Activated naive CD4-positive, alpha-beta T cell treated with anti-CD3 and anti-CD28 coated beads, Interleukin-2, amount 50 U/mL, for 16 hours (primary cell): ENCODE measurements around the gene CST4.
"Not testable (repeated sequence)": the region's sequence is repeated elsewhere in the genome, so short reads cannot be mapped to it uniquely, and the experiment has no call there.

Source experiments
- DNase-seq: peaks from one replicate; pipeline ENCODE4 v3.0.0-alpha.2; 2020

The CST4 gene, protein sequence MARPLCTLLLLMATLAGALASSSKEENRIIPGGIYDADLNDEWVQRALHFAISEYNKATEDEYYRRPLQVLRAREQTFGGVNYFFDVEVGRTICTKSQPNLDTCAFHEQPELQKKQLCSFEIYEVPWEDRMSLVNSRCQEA

DNA sequence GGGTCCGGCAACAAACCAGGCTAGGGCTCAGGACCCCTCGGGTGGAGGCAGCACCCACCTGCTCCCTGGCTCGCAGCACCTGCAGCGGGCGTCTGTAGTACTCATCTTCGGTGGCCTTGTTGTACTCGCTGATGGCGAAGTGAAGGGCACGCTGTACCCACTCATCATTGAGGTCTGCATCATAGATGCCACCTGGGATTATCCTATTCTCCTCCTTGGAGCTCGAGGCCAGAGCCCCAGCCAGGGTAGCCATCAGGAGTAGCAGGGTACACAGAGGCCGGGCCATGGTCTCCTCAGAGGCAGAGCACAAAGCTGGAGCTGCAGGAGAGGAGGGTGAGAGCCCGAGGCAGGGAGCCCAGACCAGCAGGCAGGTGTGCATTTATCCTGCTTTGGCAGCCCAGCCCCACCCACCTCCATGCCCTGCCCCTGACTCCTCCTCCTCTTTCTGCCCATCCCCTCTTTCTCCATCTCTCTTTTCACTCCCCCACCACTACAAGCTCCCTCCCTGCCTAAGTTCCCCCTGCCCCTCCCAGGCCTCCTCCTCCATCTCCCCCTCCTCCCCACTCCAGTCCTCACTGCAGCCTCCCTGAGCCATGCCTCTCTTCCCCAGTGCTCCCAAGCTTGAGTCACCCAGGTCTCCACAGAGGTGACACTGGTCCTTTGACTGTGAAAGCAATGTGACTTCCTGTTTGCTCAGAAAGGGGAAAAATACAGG lies at the start of gene CST4:
TSS of gene CST4 (minus strand) at position 355 of the 715 bp plus-strand sequence. CDS start at position 286, 69 bp downstream.
- DNase-seq = not testable (repeated sequence)

DNA sequence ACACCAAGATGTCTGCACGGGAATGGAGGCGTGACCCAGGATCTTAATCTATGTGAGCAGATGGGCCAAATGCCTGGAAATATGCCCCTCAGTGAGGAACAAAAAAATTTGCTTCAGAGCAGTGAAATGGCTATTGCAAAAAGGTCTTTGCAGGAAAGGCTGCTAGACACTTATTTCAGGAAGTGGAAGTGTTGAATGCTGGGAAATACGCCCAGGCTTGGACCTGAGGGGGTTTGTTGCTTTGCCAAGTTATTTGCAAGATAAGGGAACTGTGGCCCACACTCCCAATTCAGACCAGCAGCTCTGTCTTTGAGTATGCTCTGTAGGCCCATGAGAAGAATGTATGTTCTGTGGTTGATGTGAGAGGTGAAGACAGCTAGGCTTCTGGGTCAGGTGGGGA lies 46.6 kb upstream of the CST4 start:
- not testable (repeated sequence) for DNase-seq

DNA sequence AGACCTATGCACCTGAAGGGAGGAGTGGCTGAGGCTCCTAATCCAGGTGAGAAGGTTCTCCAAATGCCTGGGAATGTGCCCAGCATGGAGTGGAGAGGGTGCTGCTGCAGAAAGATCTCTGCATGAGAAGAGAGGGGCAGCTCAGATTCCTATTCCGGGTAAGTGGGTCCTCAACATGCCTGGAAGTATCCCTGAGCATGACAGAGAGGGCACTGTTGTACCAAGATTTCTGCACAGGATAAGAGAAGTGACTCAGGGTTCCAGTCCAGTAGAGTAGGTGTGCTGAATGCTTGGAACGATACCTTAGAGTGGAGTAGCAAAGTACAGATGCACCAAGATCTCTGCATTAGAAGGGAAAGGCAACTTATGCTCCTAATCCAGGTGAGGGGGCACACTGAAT lies 46.1 kb upstream of the CST4 start:
- DNase-seq = not testable (repeated sequence)

DNA sequence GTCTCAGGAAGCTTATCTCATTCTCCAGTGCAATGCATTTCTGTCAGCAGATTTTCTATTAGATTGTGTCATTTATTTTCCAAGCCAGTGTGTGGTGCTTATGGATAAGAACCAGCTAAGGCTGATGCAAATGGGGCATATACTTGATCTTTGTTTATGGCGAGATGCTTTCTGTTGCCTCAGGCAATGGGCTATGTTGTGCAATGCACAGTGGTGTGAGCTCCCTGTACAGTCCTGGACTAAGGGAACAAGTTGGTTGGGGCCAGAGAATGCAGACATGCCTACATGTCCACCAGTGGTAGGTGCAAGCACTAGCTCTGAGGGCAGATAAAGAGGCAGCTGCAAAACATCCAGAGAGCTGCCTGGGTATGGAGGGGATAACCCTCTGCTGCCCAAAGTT lies 45.6 kb upstream of the CST4 start:
- DNase-seq = not testable (repeated sequence)

DNA sequence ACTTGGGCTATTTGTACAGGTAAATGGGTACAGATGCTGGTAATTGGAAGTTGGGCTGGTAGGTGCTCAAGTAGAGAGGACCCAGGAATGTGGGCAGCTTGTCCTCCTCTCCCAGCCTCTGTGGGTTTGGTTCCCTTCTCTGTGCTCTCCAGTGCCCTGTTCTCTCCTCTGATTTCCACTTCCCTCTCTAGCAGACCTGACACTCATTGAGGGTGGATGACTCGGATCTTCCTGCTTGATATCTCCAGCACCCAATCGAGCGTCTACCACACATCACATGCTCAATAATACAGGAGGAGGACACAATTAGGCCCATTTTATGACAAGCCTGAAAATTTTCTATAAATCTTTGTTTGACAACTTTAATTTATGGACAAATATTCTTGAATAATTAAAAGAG lies 38.2 kb upstream of the CST4 start:
- DNase-seq = no peak

DNA sequence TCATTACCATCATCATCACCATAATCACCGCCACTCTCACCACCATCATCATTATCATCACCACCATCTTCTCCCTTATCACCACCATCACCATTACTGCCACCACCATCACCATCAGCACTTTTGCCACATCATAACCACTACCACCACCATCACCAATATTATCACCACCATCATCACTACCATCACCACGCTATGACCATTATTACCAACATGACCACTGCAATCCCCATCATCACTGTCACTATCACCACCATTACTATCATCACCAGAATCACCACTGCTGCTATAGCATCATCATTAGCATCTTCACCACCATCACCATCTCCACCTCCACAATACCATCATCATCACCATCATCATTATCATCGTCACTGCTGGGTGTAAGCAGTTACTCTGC lies 36.3 kb upstream of the CST4 start:
- no peak for DNase-seq

DNA sequence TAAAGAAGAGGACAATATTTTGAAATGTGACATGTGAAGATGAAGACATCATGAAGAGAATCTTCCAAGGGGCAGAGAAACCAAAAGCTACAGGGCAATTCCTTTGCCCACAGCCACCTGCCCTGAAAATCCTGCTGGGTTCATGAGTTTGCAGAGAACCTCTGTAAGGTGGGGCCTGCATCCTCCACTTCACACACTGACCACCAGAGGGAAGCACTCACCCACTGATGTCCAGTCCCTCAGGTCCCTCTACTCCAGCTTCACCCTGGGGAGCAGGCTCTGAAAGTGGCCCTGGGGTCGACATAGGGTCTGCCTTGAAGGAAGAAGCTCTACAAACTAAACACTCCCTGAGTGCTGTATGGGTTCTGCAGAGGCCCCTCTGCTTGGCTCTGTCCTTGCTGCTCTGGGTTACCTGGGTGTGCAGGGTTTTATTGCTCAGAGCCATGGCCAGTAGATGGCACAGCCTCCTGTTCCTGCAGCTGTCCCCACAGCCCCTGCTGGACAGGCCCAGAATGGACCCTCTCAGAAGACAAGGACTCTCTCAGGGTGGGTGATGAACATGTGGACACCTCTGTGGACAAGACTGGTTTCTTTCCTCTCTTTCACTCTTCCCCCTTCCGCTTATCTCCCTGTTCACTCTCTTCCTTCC lies 34.9 kb upstream of the CST4 start:
- not testable (repeated sequence) for DNase-seq

DNA sequence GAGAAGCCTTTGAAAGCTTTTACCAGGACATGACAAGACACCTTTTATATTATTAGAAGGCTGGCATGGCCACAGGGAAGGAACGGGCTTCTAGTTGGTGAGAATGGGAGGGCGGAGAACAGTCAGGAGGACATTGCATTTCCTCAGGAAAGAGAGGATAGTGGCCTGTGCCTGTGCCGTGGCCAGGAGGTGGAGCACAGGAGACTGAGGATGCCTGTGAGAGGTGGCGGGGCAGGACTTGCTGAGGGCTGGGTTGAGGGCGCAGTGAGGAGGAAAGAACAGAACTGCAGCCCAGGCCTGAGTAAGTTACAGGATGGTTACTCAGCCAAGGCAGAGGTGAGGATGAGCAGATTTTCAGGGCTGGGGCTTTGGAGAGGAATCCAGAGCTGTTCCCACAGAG lies 34.0 kb upstream of the CST4 start:
- DNase-seq = not testable (repeated sequence)

DNA sequence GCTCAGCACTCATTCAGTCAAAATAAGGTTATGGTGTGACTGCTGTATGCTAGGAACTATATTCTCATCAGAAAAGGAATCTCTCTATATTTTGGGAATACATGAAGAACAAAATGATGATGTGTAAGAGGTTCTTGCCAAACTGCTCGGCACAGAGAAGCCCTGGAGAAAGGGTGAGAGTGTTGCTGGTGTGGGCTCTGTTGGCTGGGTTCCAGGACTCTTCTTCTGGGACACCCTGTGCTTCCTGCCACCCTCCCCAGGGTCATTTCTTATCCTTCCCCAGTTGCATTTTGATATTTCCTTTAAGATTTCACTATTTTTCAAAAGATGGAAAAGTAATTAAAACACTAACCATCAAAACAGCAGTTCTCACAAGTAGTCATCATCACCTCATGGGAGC lies 33.1 kb upstream of the CST4 start:
- no peak for DNase-seq

DNA sequence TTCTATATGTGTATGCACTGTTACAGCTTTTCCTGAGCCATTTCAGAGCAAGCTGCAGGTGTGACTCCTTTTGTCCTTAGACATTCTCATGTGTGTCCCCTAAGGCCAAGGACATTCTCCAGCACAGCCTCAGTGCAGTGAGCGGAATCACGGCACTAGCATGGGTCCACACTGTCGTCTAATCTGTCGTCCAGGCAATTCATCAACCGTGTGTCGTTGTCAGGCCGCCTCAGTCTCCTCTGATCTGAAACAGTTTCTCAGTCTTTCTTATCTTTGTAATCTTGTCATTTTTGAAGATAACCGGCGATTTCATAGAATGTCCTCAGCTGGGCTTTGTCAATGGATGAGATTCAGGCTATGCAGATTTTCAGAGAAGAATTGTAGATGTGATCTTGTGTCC lies 30.5 kb upstream of the CST4 start:
- not testable (repeated sequence) for DNase-seq

DNA sequence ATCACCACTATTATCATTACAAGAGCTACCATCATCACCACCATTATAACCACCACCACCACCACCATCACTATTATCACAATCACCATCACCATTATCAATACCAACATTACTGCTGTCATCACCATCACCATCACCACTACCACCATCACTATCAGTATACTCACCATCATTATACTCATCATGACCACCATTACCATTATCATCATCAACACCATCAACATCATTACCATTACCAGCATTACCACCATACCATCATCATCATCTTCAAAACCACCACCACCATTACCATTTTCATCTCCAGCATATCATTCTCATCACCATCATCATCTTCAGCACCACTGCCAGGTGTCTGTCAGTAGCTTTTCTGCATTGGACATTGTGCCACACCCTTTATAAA lies 22.9 kb upstream of the CST4 start:
- DNase-seq = not testable (repeated sequence)

DNA sequence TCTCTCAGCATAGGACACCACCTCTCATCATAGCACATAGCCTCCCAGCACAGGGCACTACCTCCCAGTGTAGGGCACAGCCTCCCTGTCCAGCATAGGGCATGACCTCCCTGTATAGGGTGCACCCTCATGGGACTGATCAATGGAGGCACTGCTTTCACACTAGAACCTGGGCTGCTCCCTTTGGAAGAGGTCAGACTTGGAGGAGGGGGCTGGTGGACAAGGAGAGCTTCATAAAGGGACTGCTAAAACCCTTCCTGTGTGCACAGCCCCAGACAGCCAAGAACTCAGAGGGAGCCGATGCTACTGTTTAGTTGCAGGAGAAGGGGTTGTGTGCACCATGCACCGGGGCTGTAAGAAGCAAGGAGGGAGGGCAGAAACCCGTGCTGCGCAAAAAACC lies 21.9 kb upstream of the CST4 start:
- no peak for DNase-seq

DNA sequence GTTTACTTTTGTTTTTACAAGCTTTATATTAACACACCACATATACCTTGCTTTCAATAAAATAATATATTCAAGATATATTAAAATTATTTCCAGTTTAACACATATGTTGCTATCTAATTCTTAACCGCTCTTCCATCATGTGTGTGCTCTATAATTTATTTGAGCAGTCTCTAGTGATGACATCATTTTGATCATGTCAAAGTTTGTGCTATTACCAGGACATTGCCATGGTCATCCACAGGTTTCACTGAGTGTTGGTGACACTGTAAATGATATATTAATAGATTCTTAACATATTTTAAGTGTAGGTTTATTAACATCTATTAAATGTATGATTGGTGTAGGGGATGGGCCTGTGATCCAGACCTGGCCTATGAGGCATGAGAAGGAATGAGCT lies 17.1 kb upstream of the CST4 start:
- DNase-seq = no peak

DNA sequence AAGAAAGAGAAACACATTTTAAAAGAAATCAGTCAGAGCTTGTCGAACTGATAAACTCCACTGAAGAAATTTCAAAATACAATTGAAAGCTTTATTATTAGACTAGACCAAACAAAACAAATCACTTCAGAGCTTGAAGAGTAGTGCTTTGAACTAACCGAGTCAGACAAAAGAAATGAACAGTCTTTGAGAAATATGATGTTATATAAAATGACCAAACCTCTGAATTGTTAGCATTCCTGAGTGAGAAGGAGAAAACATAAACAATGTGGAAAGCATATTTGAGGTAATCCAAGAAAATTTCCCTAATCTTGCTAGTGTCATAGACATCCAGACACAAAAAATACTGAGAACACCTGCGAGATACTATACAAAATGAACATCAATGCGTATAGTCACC lies 13.2 kb upstream of the CST4 start:
- no peak for DNase-seq

DNA sequence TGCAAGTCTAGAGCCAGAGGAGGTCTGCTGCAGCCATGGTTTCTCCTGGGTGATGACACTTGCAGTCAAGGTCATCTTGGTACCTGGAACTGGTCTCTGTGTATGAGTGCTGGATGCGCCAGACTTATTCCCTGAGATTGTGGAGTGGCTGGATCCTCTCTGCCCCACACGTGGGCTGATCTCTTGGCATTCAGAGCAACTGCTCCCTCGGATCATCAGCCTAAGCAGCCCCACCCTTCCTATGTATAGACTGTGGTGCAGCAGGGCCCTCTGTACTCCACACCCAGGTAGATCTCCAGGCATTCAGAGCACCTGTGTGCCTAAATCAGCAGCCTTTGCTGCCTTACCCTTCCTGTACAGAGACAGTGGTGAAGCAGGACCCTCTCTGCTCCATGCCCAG lies 12.1 kb upstream of the CST4 start:
- no peak for DNase-seq

DNA sequence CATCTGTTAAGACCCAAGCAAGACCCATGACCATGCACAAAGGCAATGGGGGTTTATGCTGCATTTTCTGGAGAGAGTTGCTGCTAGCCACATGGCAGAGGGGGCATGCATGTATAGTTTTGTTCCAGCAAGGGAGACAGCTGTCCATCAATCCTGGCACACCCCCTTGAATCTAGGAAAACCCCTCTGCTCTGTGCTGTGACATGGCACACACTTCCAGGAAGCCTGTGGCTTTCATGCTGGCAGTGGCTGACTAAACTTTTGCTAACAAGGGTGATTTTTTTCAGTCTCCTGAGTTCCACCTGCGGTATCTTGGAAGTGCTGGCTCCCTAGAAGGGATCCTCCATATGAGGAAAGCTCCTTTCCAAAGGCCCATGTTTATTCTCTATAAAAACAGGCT lies 9.1 kb upstream of the CST4 start:
- DNase-seq = no peak

DNA sequence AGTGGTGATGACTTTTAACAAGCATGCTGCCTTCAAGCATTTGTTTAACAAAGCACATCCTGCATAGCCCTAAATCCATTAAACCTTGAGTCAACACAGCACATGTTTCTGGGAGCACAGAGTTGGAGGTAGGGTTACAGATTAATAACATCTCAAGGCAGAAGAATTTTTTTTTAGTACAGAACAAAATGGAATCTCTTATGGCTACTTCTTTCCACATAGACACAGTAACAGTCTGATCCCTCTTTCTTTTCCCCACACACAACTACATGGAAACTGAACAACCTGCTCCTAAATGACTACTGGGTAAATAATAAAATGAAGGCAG lies 6.2 kb upstream of the CST4 start:
- not testable (repeated sequence) for DNase-seq

DNA sequence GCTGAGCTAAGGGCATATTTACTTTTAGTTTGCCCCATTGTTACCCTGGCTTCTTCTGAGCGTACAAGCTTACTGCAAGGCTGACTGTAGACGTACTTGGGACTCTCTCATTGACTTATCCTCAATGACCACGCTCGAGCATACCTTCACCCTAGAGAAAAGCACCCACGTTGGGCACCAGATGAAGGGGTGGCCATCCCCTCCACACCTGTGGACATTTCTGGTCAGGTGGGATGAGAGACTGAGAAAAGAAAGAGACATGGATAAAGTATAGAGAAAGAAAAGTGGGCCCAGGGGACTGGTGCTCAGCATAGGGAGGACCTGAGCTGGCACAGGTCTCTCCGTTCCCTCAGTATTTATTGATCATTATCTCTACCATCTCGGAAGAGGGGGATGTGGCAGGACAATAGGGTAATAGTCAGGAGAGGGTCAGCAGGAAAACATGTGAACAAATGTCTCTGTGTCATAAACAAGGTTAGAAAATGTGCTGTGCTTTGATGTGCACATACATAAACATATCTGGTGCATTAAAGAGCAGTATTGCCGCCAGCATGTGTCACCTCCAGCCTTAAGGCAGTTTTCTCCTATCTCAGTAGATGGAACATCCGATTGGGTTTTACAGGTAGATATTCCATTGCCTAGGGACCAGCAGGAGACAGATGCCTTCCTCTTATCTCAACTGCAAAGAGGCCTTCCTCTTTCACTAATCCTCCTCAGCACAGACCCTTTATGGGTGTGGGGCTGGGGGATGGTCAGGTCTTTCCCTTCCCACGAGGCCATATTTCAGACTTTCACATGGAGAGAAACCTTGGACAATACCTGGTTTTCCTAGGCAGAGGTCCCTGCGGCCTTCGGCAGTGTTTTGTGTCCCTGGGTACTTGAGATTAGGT lies 5.6 kb upstream of the CST4 start:
- not testable (repeated sequence) for DNase-seq

DNA sequence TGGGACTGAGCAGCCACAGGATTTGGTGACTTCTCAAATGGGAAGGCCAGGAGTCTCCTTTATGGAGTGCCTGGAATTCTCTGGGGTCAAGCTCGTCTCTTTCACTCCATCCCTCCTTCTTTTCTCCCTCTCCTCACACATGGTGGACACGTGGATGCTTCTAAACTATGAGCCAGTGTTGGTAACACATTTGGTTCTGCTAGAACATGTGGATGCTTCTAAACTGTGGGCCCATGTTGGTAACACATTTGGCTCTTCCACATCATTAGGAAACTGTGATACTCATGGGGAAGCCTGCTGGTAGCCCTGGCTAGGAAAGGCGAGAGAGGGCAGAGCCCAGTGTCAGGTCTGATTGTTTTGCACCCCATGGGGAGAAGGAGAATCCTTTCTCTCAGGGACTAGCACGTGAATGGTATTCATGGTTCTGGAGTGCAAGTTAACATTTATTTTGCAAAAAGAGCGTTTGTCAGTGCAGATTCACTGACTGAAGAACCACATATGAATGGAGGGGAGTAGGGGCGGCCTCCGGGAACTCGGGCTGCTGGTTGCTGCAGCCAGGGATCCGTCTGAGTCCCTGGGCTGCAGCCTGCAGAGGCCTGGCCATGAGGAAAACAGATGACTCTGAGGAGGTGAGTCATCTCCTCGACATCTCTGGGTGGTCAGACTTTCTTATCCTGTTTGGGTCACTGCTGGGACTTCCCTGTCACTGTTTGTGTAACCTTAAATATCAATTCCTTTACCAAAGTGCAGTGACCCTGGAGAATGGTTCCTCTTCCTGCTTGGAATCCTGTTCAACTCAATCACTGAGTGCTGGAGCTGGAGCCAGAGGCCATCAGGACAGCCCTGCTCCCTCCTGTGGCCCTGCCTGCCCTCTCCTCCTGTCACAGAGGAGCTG lies 4.1 kb upstream of the CST4 start:
- DNase-seq = not testable (repeated sequence)

DNA sequence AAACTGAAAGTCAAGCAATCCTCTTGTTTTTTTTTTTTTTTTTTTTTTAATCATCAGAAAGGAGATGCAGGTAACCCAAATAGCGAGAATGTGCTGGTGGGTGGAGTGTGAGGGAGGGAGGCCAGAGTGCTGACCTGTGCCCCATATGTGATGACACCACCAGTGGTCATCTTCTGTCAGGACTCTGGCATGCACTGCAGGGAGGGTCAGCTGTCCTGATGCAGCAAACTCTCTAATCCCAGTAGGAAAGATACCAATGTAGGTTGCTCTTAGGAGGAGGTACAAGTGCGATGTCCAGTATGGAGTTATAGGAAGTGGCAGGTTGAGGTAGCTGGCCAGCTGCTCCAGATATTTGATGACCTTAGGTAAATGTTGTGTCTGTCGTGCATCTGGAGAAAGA lies 2.8 kb upstream of the CST4 start:
- DNase-seq = no peak

DNA sequence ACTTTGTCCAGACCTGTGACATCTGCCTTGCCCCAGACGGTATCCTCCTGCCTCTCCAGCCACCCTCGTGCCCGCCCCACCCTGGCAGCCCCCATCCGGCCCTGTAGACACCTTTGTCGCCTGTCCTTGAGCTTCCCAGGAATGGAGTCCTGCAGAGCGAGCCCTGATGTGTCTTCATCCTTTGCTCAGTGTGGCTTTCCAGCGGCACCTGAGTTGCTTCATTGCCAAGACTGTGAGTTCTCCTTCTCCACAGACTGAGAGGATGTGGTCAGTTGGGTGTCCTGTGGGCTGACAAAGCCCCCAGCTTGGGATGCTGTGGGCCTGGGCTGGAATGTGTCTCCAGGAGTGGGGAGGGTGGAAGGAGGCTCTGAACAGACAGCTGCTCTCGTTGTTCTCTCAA lies 1.7 kb upstream of the CST4 start:
- no peak for DNase-seq

DNA sequence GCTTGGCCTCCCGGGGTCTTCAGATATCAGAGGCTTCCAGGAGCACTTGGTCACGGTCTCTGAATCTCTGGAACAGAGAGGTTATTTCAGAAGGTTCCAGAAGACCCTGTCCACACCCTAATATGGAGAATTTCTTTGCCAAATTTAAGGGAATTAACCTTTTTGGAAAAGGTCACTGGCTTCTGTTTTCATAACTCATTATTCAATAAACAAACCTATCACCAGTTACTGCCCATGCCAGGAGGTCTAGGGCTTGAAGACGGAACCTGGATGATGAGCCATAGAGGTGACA lies 507 bp upstream of the CST4 start:
- DNase-seq = no peak

DNA sequence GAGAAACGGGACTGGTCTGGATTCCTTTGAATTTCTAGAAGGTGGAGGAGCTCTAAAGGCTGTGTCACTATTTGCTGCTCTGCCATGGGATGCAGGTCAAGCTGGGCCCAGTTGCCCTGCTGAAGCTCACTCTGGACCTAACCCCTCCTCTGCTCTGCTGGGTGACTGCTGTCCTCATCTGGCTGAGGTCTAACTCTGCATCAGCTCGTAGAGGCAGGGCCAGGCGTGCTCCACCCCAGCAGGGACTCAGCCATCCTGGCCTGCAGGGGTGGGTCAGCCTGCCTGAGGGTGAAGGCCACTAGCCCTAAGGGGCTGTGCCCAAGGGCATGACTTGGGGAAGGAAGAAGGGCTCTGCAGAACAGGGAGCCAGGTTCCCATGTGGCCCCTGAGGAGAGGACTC lies 852 bp downstream of the CST4 start:
- DNase-seq = no peak
